Peyer's patch (tissue), 4 donors: Measurements from ENCODE around the gene FBLN1. TPM values are rescaled to one million over a fixed set of nuclear protein-coding genes. Genes with fewer than 3 reads are reported as not detected.
A peak's percentile ranks its signal among the peaks of the same experiment; 100 is the strongest.

ENCODE experiments used
- DNase-seq, 3 donors: peaks; one replicate each; pipeline ENCODE4 v3.0.0-alpha.2; 2017 to 2019
- H3K27ac ChIP-seq, 4 donors: fragments of 200-600 bp; sonication (generic); one replicate each; pipeline ENCODE4 v1.5.1; 2016 to 2019
- H3K27me3 ChIP-seq, 2 donors: fragments of 200-600 bp; sonication (generic); one replicate each; pipeline ENCODE4 v1.5.1; 2019
- H3K36me3 ChIP-seq, 3 donors: fragments of 200-600 bp; sonication (generic); one replicate each; pipeline ENCODE4 v1.5.1; 2016 to 2019
- H3K4me1 ChIP-seq, 4 donors: fragments of 200-600 bp; sonication (generic); one replicate each; pipeline ENCODE4 v1.5.1; 2016 to 2019
- H3K4me3 ChIP-seq, 4 donors: fragments of 200-600 bp; sonication (generic); 1 replicate in 3 of 4; 2 replicates in 1 of 4; pipeline ENCODE4 v1.5.1; 2016 to 2019; ENCODE audit warnings: mild to moderate bottlenecking in 1 of 4
- H3K9me3 ChIP-seq, 4 donors: fragments of 200-600 bp; sonication (generic); one replicate each; pipeline ENCODE4 v1.5.1; 2016 to 2019; ENCODE audit warnings: mild to moderate bottlenecking in 1 of 4
- POLR2A ChIP-seq, 2 donors: fragments of 450-650 bp; IDR thresholded peaks; one replicate each; pipeline ENCODE4 v1.5.1; 2017; ENCODE audit warnings: antibody characterized with exemption in 2 of 2, mild to moderate bottlenecking in 2 of 2, moderate library complexity in 2 of 2
- total RNA-seq, 4 donors: library from RNA; depleted of rRNA; stranded (reverse); fragments of >200 nt; gene quantifications; one replicate each; pipeline ENCODE4 v1.1.0, GENCODE V29; 2016
- TF ChIP-seq, protein P1 (sequence below), 6 experiments: fragments of 450-650 bp in 4 of 6; fragments of 200-600 bp in 2 of 6; sonication (generic) in 1 of 6; IDR thresholded peaks; one replicate each; pipeline ENCODE4 v1.5.1; 2017 to 2019; ENCODE audit warnings: antibody characterized with exemption in 6 of 6, mild to moderate bottlenecking in 3 of 6, moderate library complexity in 1 of 6

FBLN1 gene
- total RNA-seq, 4 donors from 2014 or later: 29.8 to 162 (median 136) TPM

DNA sequence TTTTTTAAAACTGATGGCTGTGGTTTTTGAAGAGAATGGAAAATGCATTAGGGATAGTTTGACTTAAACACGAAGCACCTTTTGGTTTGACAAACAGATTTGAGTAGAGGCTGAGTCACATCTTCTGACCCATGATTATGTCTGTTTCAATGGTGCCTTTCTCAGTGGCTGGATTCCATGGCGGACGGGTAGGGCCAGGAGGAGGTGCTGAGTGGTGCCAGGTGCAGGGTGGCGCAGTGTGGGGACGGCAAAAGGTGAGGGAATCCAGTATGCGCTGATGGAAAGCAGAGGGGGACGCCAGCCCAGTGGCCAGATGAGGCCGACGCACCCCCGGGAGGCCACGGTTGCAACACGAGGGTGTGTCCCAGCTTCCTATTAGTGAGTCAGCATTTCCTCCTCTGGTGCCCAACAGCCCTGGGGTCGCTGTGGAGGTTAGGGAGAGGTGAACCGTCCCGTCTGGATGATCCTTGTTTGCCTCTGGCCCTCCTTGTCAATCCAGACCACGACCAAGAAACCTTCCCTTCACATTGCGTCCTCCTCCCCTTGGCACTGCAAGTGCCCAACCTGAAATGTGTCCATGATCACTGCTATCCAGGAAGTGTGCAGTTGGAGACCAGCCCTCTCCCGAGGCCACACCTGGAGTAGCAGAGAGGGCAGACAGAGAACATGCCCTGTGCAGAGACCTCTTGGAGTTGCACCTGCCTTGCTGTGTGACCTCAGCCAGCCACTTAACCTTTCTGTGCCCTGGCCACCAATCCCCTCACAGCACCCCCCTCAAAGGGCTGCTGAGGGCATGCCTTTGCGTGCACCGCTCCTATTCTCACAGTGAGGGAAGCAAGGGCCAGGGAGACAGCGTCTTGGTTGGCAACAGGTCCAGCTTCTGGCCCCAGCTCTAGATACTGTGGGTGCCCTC, 136.4 kb downstream of the FBLN1 start:
- H3K27me3 ChIP-seq: no peaks in the 10 kb centered on the region
- H3K9me3 ChIP-seq: no peaks in the 10 kb centered on the region
- H3K4me1 ChIP-seq: peaks cover 0 to 8% (median 0%) of the 10 kb centered on the region in 4 donors
- DNase-seq: peak in 2 of 3 donors; percentile 60 to 72
- H3K27ac ChIP-seq: peak overlapping the region in 1 of 4 donors; percentile 2
- no peak for TF ChIP-seq POLR2A (IDR thresholded peaks at IDR 0.05)
- TF ChIP-seq, protein P1, sequence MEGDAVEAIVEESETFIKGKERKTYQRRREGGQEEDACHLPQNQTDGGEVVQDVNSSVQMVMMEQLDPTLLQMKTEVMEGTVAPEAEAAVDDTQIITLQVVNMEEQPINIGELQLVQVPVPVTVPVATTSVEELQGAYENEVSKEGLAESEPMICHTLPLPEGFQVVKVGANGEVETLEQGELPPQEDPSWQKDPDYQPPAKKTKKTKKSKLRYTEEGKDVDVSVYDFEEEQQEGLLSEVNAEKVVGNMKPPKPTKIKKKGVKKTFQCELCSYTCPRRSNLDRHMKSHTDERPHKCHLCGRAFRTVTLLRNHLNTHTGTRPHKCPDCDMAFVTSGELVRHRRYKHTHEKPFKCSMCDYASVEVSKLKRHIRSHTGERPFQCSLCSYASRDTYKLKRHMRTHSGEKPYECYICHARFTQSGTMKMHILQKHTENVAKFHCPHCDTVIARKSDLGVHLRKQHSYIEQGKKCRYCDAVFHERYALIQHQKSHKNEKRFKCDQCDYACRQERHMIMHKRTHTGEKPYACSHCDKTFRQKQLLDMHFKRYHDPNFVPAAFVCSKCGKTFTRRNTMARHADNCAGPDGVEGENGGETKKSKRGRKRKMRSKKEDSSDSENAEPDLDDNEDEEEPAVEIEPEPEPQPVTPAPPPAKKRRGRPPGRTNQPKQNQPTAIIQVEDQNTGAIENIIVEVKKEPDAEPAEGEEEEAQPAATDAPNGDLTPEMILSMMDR (IDR thresholded peaks at IDR 0.05): no peak
- H3K4me3 ChIP-seq: no peak overlapping the region
- no peaks in the 10 kb centered on the region for H3K36me3 ChIP-seq

DNA sequence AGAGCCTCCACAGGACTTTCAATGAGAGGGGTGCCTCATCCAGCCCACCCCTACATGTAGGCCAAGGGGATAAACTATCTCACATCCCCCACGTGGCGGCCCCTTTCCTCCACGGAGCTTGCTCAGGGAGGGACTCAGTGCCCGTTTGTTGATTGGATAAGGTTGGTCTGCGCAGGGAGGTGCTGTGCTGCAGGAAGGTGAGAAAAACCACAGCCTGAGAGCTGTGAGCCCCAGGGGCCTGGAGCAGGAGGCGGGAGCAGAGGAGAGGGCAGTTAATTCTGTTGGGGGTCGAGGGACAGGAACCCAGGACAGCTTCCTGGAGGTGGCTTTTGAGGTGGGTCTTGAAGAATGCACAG, 137.0 kb downstream of the FBLN1 start:
- DNase-seq: no peak
- peaks cover 0 to 8% (median 0%) of the 10 kb centered on the region in 4 donors for H3K4me1 ChIP-seq
- H3K27me3 ChIP-seq: no peaks in the 10 kb centered on the region
- no peaks in the 10 kb centered on the region for H3K9me3 ChIP-seq
- no peaks in the 10 kb centered on the region for H3K36me3 ChIP-seq
- no peak overlapping the region for H3K4me3 ChIP-seq
- TF ChIP-seq, protein P1 (IDR thresholded peaks at IDR 0.05): no peak
- no peak for TF ChIP-seq POLR2A (IDR thresholded peaks at IDR 0.05)
- no peak overlapping the region for H3K27ac ChIP-seq

DNA sequence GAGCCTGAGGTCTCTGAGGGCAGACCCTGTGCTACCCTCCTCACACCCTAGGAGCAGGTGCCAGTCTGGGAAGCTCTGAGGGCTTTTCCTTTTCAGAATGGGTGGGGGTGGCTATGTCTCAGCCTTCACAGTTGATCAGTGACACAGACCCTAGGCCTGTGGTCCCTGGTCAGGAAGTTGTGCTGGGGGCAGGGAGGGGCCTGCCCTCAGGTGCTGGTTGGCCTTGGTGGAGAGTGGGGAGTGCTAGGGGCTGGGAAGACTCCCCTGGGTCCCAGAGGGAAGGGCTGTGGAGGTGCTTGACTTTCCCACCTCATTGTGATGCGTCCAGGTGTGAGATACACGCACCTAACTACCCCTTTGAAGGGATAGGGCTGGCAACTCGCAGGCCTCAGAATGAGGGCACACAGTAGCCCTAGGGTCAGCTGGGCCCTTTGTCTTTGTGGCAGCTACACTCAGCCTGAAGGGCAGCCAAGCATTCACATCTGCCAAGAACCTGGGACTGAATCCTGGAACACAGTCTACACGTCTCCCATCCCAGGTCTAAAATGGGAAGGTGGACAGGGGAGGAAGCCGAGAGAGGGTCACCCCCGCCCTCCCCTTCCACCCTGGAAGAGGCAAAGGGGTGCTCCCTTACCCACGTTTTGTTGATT, 137.7 kb downstream of the FBLN1 start:
- no peaks in the 10 kb centered on the region for H3K36me3 ChIP-seq
- no peaks in the 10 kb centered on the region for H3K9me3 ChIP-seq
- no peaks in the 10 kb centered on the region for H3K27me3 ChIP-seq
- peaks cover 0 to 9% (median 2%) of the 10 kb centered on the region in 4 donors for H3K4me1 ChIP-seq
- no peak overlapping the region for H3K4me3 ChIP-seq
- DNase-seq: peak in 1 of 3 donors; percentile 22
- H3K27ac ChIP-seq: no peak overlapping the region
- no peak for TF ChIP-seq POLR2A (IDR thresholded peaks at IDR 0.05)
- TF ChIP-seq, protein P1 (IDR thresholded peaks at IDR 0.05): no peak

DNA sequence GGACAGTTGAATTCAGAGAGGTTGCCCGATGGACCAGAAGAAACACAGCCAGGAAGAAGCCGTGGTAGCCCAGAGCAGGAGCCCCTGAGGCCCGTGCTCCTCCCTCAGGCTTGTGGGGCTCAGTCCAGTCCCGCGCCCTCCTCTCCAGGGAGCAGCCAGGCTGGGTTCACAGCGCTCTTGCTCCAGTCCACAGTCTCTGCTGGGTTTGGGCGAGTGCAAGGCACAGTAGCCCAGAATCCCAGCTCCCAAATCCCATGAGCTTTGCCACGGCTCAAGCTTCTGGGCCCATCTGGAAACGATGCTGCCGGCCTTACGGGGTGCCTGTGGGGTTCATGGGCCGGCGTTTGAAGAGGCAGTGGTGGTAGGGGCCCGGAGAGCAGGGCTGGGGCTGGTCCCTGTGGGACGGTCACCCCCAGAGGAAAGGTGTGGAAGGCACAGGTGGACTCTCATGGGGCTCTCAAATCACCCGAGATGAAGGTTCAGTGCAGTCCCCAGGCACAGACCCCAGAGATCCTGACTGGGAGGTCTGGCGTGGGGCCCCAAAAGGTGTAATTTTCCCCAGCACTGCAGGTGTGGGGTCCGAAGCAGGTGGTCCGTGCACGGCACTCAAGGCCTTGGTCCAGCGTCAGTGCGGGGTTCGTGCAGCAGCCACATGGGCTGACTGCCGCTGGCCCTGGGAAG, 138.4 kb downstream of the FBLN1 start:
- Histone ChIP-seq H3K27ac (no peak overlapping the region), H3K4me1 (peaks cover 0 to 15% (median 7%) of the 10 kb centered on the region in 4 donors), H3K9me3 (no peaks in the 10 kb centered on the region), H3K36me3 (no peaks in the 10 kb centered on the region), H3K27me3 (no peaks in the 10 kb centered on the region), H3K4me3 (no peak overlapping the region)
- no peak for TF ChIP-seq POLR2A (IDR thresholded peaks at IDR 0.05)
- TF ChIP-seq, protein P1 (IDR thresholded peaks at IDR 0.05): no peak
- no peak for DNase-seq

DNA sequence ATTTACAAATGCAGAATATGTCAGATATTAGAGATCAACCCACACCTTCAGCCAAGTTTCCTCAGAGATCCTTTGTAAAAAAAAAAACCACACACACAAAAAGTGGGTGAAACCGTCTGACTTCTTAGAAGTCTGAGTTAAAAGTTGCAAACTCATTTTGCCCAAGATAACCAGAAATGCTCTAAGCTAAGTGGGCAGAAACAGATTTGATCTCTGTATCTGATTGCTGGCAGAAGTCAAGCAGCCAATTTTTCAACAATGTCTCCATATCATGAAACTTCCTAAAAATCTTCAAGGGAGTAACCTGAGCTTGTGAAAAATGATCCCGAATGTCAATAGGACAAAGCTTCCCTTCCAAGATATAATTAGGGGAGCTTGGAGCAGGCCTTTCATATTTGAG, 140.3 kb downstream of the FBLN1 start:
- H3K27ac ChIP-seq: no peak overlapping the region
- no peak overlapping the region for H3K4me3 ChIP-seq
- TF ChIP-seq POLR2A (IDR thresholded peaks at IDR 0.05): no peak
- TF ChIP-seq, protein P1 (IDR thresholded peaks at IDR 0.05): no peak
- H3K4me1 ChIP-seq: peaks cover 0 to 15% (median 7%) of the 10 kb centered on the region in 4 donors
- no peaks in the 10 kb centered on the region for H3K9me3 ChIP-seq
- no peak for DNase-seq
- no peaks in the 10 kb centered on the region for H3K36me3 ChIP-seq
- no peaks in the 10 kb centered on the region for H3K27me3 ChIP-seq
